Left renal cortex interstitium (tissue), 4 donors: Measurements from ENCODE around the gene PTGER1. TPM values are rescaled to one million over a fixed set of nuclear protein-coding genes. Genes with fewer than 3 reads are reported as not detected.

Experiments
- DNase-seq, 4 donors: peaks; one replicate each; pipeline ENCODE4 v3.0.0-alpha.2; 2013; ENCODE audit warnings: low read depth in 4 of 4, low spot score in 2 of 4, missing footprints in 1 of 4
- polyA plus RNA-seq, 4 donors: library from polyadenylated mRNA; unstranded; fragments of 120-200 nt; gene quantifications; one replicate each; pipeline ENCODE4 v1.2.1, GENCODE V29; 2013; ENCODE audit not compliant: insufficient read length in 4 of 4

PTGER1 gene
- polyA plus RNA-seq, 4 donors: 3.2 to 10.2 (median 6.7) TPM

DNA sequence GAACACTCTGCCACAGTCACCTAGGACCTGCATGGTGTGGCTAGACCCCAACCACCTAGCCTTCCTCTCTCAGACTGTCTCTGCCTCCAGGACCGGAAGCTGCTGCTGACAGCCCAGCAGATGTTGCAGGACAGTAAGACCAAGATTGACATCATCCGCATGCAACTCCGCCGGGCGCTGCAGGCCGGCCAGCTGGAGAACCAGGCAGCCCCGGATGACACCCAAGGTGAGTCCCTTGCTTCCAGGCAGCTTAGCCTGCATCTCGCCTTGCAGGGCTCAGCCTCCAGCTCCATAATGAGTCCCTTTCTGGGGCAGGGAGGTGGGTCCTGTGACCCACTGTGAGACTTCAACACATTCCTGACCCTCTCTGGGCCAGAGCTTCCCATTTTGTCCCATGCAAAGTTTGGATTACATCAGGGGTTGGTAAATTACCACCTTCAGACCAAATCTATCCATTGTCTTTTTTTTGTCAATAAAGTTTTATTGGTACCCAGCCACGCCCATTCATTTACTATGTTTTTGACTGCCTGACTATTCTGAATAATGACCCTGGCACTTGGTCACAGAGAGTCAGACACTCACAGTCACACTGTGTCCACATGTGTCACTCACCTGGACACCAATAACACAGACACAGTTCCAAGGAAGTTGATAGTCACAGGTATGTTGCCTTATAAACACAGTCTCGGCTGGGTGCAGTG is 28.7 kb downstream of the PTGER1 start:
- DNase-seq: no peak

- DNase-seq: no peak
Measured at GRCh38 chr19:14443632-14444216, 31.4 kb downstream of the PTGER1 start.

GRCh38 chr19:14442891-14443631 is 32.1 kb downstream of the PTGER1 start:
- no peak for DNase-seq

DNA sequence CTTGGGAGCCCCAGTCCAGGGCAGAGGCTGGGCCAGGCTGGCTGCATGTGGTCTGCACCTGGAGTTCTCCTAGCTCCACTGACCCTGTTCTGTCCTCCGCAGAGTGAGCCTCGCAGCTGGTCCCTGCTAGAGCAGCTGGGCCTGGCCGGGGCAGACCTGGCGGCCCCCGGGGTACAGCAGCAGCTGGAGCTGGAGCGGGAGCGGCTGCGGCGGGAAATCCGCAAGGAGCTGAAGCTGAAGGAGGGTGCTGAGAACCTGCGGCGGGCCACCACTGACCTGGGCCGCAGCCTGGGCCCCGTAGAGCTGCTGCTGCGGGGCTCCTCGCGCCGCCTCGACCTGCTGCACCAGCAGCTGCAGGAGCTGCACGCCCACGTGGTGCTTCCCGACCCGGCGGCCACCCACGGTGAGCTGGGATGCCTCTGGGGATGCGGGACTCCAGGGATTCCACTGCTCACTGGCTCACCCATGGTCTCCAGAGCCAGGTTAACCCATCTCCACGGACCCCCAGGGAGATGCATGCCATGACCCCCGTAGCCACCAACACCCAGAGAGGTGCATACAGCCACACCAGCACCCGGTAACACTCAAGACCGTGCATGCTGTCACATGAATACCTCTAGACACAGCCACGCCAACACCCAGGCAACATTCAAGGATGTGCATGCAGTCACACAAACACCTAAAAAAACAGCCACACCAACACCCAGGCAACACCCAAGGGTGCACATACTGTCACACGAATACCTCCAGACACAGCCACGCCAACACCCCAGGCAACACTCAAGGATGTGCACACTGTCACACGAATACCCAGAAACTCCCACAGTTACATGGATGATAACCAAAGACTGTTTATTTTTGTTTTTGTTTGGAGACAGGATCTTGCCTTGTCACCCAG is 33.9 kb downstream of the PTGER1 start:
- no peak for DNase-seq

GRCh38 chr19:14440049-14440448 is 35.1 kb downstream of the PTGER1 start:
- no peak for DNase-seq

DNA sequence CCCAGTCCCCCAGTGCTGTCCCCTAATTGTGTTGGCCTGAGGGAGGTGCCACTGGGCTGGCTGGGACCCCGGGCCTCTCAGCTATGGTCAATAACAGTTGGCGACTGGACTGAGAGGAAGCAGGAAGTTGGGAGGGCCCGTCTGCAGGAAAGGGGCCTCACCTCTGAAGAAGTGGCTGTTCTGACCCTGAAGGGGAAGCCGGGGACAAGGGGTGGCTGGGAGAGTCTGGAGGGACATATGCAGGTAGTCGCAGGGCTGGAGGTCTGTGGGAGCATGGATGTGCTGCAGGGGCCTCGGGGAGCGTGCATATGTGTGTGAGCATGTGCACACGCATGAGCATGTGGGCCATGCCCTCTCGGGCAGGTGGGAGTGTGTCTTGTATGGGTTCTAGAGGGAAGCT is 36.1 kb downstream of the PTGER1 start:
- no peak for DNase-seq

GRCh38 chr19:14437578-14438140 is 37.5 kb downstream of the PTGER1 start:
- no peak for DNase-seq

GRCh38 chr19:14435320-14436050 is 39.7 kb downstream of the PTGER1 start:
- no peak for DNase-seq

GRCh38 chr19:14434543-14435319 is 40.4 kb downstream of the PTGER1 start:
- no peak for DNase-seq

- no peak for DNase-seq
Measured at GRCh38 chr19:14433554-14434501, 41.3 kb downstream of the PTGER1 start.

- DNase-seq: no peak
Measured at GRCh38 chr19:14432791-14433553, 42.2 kb downstream of the PTGER1 start, which contains the start of gene PKN1. TSS of gene PKN1 (plus strand) at chr19:14433306. CDS start at chr19:14433522, 216 bp downstream.

DNA sequence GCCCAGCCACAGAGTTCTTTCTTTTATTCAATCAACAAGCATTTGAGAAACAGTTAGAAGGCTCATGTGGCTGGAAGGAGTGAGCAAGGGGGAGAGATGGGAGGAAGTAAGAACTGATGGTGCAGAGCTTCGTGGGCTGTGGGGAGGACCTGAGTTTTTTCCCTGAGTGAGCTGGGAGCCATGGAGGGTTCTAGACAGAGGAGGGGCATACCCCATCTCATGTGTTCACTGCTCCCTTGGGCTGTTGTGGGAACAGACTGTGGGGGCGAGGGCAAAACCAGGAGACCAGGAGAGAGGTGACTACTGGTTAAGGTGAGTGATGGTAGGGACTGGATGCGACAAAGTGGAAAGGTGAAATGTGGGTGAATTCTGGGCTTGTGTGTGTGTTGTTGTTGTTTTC is 44.4 kb downstream of the PTGER1 start:
- DNase-seq: no peak

- no peak for DNase-seq
Measured at GRCh38 chr19:14428882-14429416, 46.2 kb downstream of the PTGER1 start.

GRCh38 chr19:14427461-14427860 is 47.7 kb downstream of the PTGER1 start:
- no peak for DNase-seq

- no peak for DNase-seq
Measured at GRCh38 chr19:14425696-14426138, 49.4 kb downstream of the PTGER1 start.
